ENCODE results near the gene FGF14. TPM values are rescaled to one million over a fixed set of nuclear protein-coding genes. Genes with fewer than 3 reads are reported as not detected.

The FGF14 gene
- total and polyA plus RNA-seq, 2 donors (not counting 3 experiments of a cell fraction or from before 2014, with no cell fraction given): not detected

DNA sequence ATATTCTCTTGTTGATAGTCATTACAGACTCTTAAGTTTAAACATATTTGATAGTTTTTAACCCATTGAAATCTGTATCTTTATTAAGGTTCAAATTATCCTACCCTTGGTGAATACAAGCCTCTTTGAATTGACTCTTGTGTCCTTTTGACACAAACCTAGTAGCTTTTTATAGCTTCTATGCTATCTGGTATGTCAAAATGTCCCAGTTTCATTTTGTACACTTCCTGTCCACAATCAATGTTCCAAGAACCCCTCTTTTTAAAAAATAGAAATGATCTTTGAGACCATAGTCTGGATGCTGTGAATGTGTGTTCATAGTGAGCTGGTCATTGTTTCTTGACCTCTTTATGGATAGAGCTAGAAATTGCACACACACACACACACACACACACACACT, 39.2 kb upstream of the FGF14 start:
- no peak overlapping the region for H3K4me3 ChIP-seq (replicated peaks in 1 of 3; ENCODE audit: insufficient read depth in 1 of 3, low read depth in 1 of 3, low read length in 3 of 3)
- no peaks in the 10 kb centered on the region for H3K4me1 ChIP-seq (ENCODE audit: control insufficient read depth, extremely low read depth, insufficient read depth, low read length)
- no peaks in the 10 kb centered on the region for H3K9me3 ChIP-seq (replicated peaks; ENCODE audit: control insufficient read depth, insufficient read depth, low read length)
- H3K9ac ChIP-seq (replicated peaks; ENCODE audit: extremely low read depth, insufficient read depth, low read length): no peak overlapping the region
- CTCF ChIA-PET: interaction anchor here (1.2 kb wide), 1 partner anchor 300 kb away, joined by 3 read pairs; no protein-coding TSS in a partner anchor
- no peak overlapping the region for H3K27ac ChIP-seq (ENCODE audit: insufficient read depth, low read depth, low read length)
- DNase-seq (ENCODE audit: low read depth, low spot score) (no peak), FAIRE-seq (no peak)
- dilution Hi-C loops (cut with MboI; ENCODE audit: extremely low pct_ligation_motif_present, low sequenced_read_pairs) (no loop called here), intact Hi-C loops (cut with micrococcal nuclease) (no loop called here)
- H4K20me1 ChIP-seq (replicated peaks; ENCODE audit: control insufficient read depth, extremely low read depth, insufficient read depth, low read length): no peaks in the 10 kb centered on the region
- no peaks in the 10 kb centered on the region for H3K36me3 ChIP-seq (ENCODE audit: control insufficient read depth in 2 of 2, extremely low read depth in 1 of 2, insufficient read depth in 2 of 2, low read length in 2 of 2)
- no TSS peak for BruUV-seq (replicated peaks)
- H3K4me2 ChIP-seq (ENCODE audit: insufficient read depth, low read length): no peak overlapping the region
- H2AFZ ChIP-seq (ENCODE audit: low read depth, low read length): no peak overlapping the region
- no peaks in the 10 kb centered on the region for H3K9me1 ChIP-seq (replicated peaks; ENCODE audit: control insufficient read depth, extremely low read depth, insufficient read depth, low read length)
- no peaks in the 10 kb centered on the region for H3K79me2 ChIP-seq (ENCODE audit: control insufficient read depth, insufficient read depth, low read length)
- H3K27me3 ChIP-seq (ENCODE audit: control insufficient read depth in 2 of 2, insufficient read depth in 2 of 2, low read length in 2 of 2): no peaks in the 10 kb centered on the region
- POLR2A ChIA-PET: no interaction called here
- no peak for TF ChIP-seq EZH2 (IDR thresholded peaks at IDR 0.05; ENCODE audit: borderline replicate concordance, low read depth, low read length, severe bottlenecking)
- no peak for TF ChIP-seq FOS (IDR thresholded peaks at IDR 0.05; ENCODE audit: borderline replicate concordance, insufficient read depth, low read length)
- TF ChIP-seq GATA2 (IDR thresholded peaks at IDR 0.05; ENCODE audit: insufficient read depth, insufficient read length, low read depth, low read length): no peak
- TF ChIP-seq, protein P1, sequence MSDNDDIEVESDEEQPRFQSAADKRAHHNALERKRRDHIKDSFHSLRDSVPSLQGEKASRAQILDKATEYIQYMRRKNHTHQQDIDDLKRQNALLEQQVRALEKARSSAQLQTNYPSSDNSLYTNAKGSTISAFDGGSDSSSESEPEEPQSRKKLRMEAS (IDR thresholded peaks at IDR 0.05; ENCODE audit: insufficient read depth, insufficient read length): no peak
- no peak for TF ChIP-seq POLR2A (IDR thresholded peaks at IDR 0.05; ENCODE audit: low read depth, low read length)
- no peak for TF ChIP-seq JUN (IDR thresholded peaks at IDR 0.05; ENCODE audit: borderline replicate concordance, insufficient read depth, insufficient read length, low read depth)
- TF ChIP-seq MYC (IDR thresholded peaks at IDR 0.05; ENCODE audit: low read depth, low read length): no peak
- TF ChIP-seq POLR2AphosphoS5 (IDR thresholded peaks at IDR 0.05; ENCODE audit: insufficient read depth, low read depth, low read length): no peak
- TF ChIP-seq, protein P2, sequence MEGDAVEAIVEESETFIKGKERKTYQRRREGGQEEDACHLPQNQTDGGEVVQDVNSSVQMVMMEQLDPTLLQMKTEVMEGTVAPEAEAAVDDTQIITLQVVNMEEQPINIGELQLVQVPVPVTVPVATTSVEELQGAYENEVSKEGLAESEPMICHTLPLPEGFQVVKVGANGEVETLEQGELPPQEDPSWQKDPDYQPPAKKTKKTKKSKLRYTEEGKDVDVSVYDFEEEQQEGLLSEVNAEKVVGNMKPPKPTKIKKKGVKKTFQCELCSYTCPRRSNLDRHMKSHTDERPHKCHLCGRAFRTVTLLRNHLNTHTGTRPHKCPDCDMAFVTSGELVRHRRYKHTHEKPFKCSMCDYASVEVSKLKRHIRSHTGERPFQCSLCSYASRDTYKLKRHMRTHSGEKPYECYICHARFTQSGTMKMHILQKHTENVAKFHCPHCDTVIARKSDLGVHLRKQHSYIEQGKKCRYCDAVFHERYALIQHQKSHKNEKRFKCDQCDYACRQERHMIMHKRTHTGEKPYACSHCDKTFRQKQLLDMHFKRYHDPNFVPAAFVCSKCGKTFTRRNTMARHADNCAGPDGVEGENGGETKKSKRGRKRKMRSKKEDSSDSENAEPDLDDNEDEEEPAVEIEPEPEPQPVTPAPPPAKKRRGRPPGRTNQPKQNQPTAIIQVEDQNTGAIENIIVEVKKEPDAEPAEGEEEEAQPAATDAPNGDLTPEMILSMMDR (IDR thresholded peaks at IDR 0.05; ENCODE audit: extremely low read depth in 1 of 2, insufficient read depth in 1 of 2, low read depth in 1 of 2, low read length in 2 of 2): no peak
